Parathyroid adenoma (tissue), 2 donors: ENCODE data around the gene PRRX2.

Experiments used
- H2AFZ ChIP-seq: fragments of 300-600 bp; sonication (generic); one replicate; pipeline ENCODE4 v1.7.0; 2017; ENCODE audit warnings: antibody characterized with exemption, mild to moderate bottlenecking
- H3K27ac ChIP-seq: fragments of 300-600 bp; sonication (generic); one replicate; pipeline ENCODE4 v1.7.0; 2017
- H3K27me3 ChIP-seq: fragments of 300-600 bp; sonication (generic); one replicate; pipeline ENCODE4 v1.7.0; 2017; ENCODE audit warnings: low read length; ENCODE audit not compliant: control insufficient read depth, insufficient read depth
- H3K36me3 ChIP-seq: fragments of 300-600 bp; sonication (generic); one replicate; pipeline ENCODE4 v1.7.0; 2017; ENCODE audit warnings: low read length; ENCODE audit not compliant: control insufficient read depth, insufficient read depth
- H3K4me1 ChIP-seq: fragments of 300-600 bp; sonication (generic); one replicate; pipeline ENCODE4 v1.7.0; 2017; ENCODE audit warnings: control low read depth
- H3K4me2 ChIP-seq: fragments of 300-600 bp; sonication (generic); one replicate; pipeline ENCODE4 v1.7.0; 2017; ENCODE audit warnings: low read length
- H3K4me3 ChIP-seq: fragments of 300-600 bp; sonication (generic); one replicate; pipeline ENCODE4 v1.7.0; 2017; ENCODE audit warnings: low read depth, low read length
- H3K79me2 ChIP-seq: fragments of 300-600 bp; sonication (generic); one replicate; pipeline ENCODE4 v1.7.0; 2017; ENCODE audit warnings: control low read depth
- H3K9ac ChIP-seq: fragments of 300-600 bp; sonication (generic); one replicate; pipeline ENCODE4 v1.7.0; 2017; ENCODE audit warnings: mild to moderate bottlenecking
- H3K9me3 ChIP-seq: fragments of 300-600 bp; sonication (generic); one replicate; pipeline ENCODE4 v1.7.0; 2017; ENCODE audit warnings: low read length; ENCODE audit not compliant: control insufficient read depth
- TF ChIP-seq, protein P1 (sequence below): fragments of 300-600 bp; sonication (generic); IDR thresholded peaks from one replicate; pipeline ENCODE4 v1.7.0; 2017; ENCODE audit warnings: antibody characterized with exemption, mild to moderate bottlenecking
- donor health status: primary hyperparathyroidism.

PRRX2 gene

DNA sequence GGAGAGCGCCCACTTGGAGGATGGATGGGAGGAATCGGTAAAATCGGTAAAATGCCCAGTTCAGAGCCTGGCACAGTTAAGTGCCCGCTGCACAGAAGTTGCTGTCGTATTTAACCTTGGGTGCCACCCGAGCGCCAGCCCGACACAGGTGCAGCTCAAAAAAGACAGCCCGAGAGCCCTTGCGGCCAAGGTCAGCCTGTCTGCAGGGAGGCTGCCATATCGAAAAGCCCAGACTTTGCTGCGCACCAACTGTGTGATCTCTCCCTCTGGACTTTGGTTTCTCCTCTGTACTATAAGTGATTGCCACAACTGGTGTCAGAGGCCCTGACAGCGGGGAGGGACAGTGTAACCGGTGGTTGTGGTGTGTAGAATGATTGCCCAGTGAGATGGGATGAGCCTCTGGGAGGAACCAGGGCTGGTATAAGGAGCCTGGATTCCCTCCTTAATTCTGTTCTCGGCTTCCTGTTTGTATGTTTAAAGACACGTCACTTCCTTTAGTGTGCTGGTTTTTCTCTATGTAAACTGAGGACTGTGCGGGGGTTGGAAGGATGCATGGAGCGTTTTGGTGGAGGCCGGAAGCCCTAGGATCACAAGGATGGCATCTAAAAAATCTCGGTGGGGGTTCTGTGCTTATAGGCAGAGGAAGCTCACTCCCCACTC, 38.7 kb upstream of the PRRX2 start:
- H3K79me2 ChIP-seq: peaks cover 12% of the 10 kb centered on the region
- H3K36me3 ChIP-seq: no peaks in the 10 kb centered on the region
- H3K4me1 ChIP-seq: peaks cover 3% of the 10 kb centered on the region
- H3K9ac ChIP-seq: no peak overlapping the region
- H3K4me3 ChIP-seq: peak overlapping the region; percentile 76
- H3K27me3 ChIP-seq: no peaks in the 10 kb centered on the region
- H2AFZ ChIP-seq: peak overlapping the region; percentile 74
- TF ChIP-seq, protein P1, sequence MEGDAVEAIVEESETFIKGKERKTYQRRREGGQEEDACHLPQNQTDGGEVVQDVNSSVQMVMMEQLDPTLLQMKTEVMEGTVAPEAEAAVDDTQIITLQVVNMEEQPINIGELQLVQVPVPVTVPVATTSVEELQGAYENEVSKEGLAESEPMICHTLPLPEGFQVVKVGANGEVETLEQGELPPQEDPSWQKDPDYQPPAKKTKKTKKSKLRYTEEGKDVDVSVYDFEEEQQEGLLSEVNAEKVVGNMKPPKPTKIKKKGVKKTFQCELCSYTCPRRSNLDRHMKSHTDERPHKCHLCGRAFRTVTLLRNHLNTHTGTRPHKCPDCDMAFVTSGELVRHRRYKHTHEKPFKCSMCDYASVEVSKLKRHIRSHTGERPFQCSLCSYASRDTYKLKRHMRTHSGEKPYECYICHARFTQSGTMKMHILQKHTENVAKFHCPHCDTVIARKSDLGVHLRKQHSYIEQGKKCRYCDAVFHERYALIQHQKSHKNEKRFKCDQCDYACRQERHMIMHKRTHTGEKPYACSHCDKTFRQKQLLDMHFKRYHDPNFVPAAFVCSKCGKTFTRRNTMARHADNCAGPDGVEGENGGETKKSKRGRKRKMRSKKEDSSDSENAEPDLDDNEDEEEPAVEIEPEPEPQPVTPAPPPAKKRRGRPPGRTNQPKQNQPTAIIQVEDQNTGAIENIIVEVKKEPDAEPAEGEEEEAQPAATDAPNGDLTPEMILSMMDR: no peak
- H3K4me2 ChIP-seq: peak overlapping the region; percentile 83
- no peaks in the 10 kb centered on the region for H3K9me3 ChIP-seq
- H3K27ac ChIP-seq: peak overlapping the region; percentile 83

DNA sequence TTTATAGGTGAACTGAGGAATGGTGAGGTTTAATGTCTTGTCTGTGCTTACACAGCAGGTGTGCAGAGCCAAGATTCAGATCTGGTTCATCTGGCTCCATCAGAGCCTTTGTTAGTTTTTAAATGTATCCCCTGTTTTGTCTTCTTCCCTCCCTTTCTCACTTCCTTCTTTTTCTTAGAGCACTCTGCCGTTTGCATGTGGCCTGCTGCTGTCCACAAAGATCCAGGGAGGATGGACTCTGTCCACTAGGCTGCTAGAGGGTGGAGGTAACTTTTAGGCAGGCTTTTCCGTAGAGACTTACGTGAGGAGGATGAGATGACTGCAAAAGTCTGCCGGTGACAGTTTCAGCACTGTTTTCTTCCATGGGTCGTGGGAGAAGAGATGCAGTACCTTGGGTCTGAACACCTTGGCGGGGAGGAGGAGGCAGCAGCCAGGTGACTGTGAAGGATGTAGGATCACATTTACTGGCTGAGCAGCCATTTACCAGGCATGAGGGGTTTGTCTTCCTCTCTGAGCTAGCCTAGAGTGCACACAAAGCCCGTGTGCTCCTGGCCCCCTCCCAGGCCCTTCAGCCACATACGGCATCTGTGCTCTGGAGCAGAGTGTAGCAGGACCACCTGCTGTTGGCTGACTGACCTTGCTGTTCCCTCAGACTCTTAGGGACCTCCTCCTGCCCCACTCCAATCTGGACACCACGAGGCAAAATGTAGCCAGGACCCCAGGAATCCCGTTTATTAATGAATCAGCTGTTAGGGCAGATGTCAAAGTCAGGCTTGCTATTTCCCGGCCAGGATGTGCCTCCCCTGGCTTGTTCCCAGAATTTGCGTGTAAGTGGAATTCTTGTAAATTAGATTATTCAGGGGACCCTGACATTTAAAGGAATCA, 37.6 kb upstream of the PRRX2 start:
- H3K36me3 ChIP-seq: no peaks in the 10 kb centered on the region
- H3K27ac ChIP-seq: no peak overlapping the region
- TF ChIP-seq, protein P1: no peak
- H3K9me3 ChIP-seq: no peaks in the 10 kb centered on the region
- H3K4me1 ChIP-seq: peaks cover 3% of the 10 kb centered on the region
- H3K9ac ChIP-seq: no peak overlapping the region
- peaks cover 13% of the 10 kb centered on the region for H3K79me2 ChIP-seq
- H3K4me2 ChIP-seq: peak overlapping the region; percentile 83
- H2AFZ ChIP-seq: no peak overlapping the region
- no peaks in the 10 kb centered on the region for H3K27me3 ChIP-seq
- H3K4me3 ChIP-seq: peak overlapping the region; percentile 76

DNA sequence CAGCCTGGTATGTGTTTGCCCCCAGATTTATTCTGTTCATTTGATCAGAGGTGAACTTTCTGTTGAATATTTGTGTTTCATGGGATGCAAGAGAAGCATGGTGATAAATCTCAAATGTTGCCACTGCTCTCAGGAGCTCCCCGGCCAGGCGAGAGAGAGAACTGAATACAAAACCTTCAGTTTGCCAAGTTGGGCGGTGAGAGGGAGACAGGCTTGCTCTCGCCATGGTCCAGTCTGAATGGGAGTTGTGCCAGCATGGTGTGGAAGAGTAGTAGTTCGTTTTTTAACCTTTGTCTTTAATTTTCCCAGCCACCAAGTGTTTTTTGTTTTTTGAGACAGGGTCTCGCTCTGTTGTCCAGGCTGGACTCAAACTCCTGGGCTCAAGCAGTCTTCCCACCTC, 36.7 kb upstream of the PRRX2 start:
- Histone ChIP-seq H3K4me3 (no peak overlapping the region), H3K9me3 (no peaks in the 10 kb centered on the region), H3K4me1 (peaks cover 3% of the 10 kb centered on the region), H2AFZ (no peak overlapping the region), H3K27me3 (no peaks in the 10 kb centered on the region), H3K36me3 (no peaks in the 10 kb centered on the region), H3K27ac (no peak overlapping the region), H3K79me2 (peaks cover 13% of the 10 kb centered on the region), H3K4me2 (no peak overlapping the region), H3K9ac (no peak overlapping the region)
- TF ChIP-seq, protein P1: no peak

DNA sequence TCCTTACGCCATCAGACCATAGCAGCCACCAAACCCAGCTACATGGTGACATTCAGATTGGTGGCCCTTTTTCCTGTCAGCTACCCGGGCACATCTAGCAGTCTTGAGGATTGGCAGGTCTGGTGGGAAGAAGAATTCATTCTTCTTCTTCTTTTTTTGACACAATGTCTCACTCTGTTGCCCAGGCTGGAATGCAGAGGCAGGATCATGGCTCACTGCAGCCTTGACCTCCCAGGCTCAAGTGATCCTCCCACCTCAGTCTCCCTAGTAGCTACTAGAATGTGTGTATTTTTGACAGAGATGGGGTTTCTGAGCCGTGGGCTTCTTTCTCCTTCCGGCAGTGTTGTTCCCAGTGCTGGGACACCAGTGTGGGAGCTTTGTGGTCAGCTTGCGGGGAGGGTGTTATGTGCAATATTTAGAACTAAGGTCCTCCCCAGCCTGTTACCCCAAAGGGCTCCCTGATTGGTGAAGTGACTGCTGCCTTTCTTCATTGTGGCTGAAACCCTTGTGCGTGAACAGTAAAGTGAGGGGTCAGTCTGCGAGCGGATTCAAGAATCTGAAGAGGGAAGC, 36.1 kb upstream of the PRRX2 start:
- TF ChIP-seq, protein P1: no peak
- H3K27me3 ChIP-seq: no peaks in the 10 kb centered on the region
- no peak overlapping the region for H3K27ac ChIP-seq
- peaks cover 13% of the 10 kb centered on the region for H3K79me2 ChIP-seq
- no peaks in the 10 kb centered on the region for H3K9me3 ChIP-seq
- H2AFZ ChIP-seq: no peak overlapping the region
- no peak overlapping the region for H3K4me2 ChIP-seq
- H3K9ac ChIP-seq: no peak overlapping the region
- no peak overlapping the region for H3K4me3 ChIP-seq
- H3K4me1 ChIP-seq: peaks cover 3% of the 10 kb centered on the region
- H3K36me3 ChIP-seq: no peaks in the 10 kb centered on the region
